NCI-H2227 (cell line): ENCODE measurements around the gene ADAM23.

Source experiments
- DNase-seq: peaks from one replicate; lab custom pipeline; 2025; ENCODE audit not compliant: unreplicated experiment; lab: John Stamatoyannopoulos, UW

ADAM23 gene

GRCh38 chr2:206442474-206442832 lies 879 bp upstream of the ADAM23 start:
- no peak for DNase-seq

GRCh38 chr2:206443735-206444527 lies 599 bp downstream of the ADAM23 start:
- DNase-seq, result peak; percentile 81

- DNase-seq, result no peak
Observed at GRCh38 chr2:206445948-206446347, 2.6 kb downstream of the ADAM23 start.

GRCh38 chr2:206452242-206452641 lies 8.9 kb downstream of the ADAM23 start:
- DNase-seq, result no peak

GRCh38 chr2:206452750-206453149 lies 9.4 kb downstream of the ADAM23 start:
- DNase-seq, result peak; percentile 75

- no peak for DNase-seq
Observed at GRCh38 chr2:206456078-206456754, 12.9 kb downstream of the ADAM23 start.

GRCh38 chr2:206457188-206457634 lies 13.9 kb downstream of the ADAM23 start:
- DNase-seq, result no peak

- DNase-seq, result no peak
Observed at GRCh38 chr2:206462240-206462854, 19.0 kb downstream of the ADAM23 start.

GRCh38 chr2:206463685-206464084 lies 20.4 kb downstream of the ADAM23 start:
- no peak for DNase-seq

- DNase-seq, result no peak
Observed at GRCh38 chr2:206464597-206464996, 21.3 kb downstream of the ADAM23 start.

- DNase-seq, result no peak
Observed at GRCh38 chr2:206471524-206472062, 28.3 kb downstream of the ADAM23 start.

GRCh38 chr2:206472094-206472493 lies 28.8 kb downstream of the ADAM23 start:
- no peak for DNase-seq

GRCh38 chr2:206474099-206474498 lies 30.8 kb downstream of the ADAM23 start:
- DNase-seq, result no peak

GRCh38 chr2:206477296-206477695 lies 34.0 kb downstream of the ADAM23 start:
- DNase-seq, result peak; percentile 83

- no peak for DNase-seq
Observed at GRCh38 chr2:206478340-206478739, 35.0 kb downstream of the ADAM23 start.

GRCh38 chr2:206480161-206480560 lies 36.8 kb downstream of the ADAM23 start:
- DNase-seq, result no peak

- DNase-seq, result no peak
Observed at GRCh38 chr2:206480620-206481019, 37.3 kb downstream of the ADAM23 start.

- DNase-seq, result no peak
Observed at GRCh38 chr2:206481056-206481455, 37.7 kb downstream of the ADAM23 start.

GRCh38 chr2:206482123-206482522 lies 38.8 kb downstream of the ADAM23 start:
- DNase-seq, result no peak

GRCh38 chr2:206482633-206483032 lies 39.3 kb downstream of the ADAM23 start:
- DNase-seq, result no peak

- DNase-seq, result no peak
Observed at GRCh38 chr2:206488053-206488452, 44.7 kb downstream of the ADAM23 start.

- DNase-seq, result no peak
Observed at GRCh38 chr2:206488623-206489022, 45.3 kb downstream of the ADAM23 start.
